Stimulated activated CD4-positive, alpha-beta T cell treated with anti-CD3 and anti-CD28 coated beads, Interleukin-4, amount 100 ng/mL, for 1 hour (primary cell): ENCODE results near the gene GRK5.
"Not testable (repeated sequence)": the region's sequence is repeated elsewhere in the genome, so short reads cannot be mapped to it uniquely, and the experiment has no call there.

Experiments used
- DNase-seq: peaks from one replicate; pipeline ENCODE4 v3.0.0-alpha.2; 2020

Gene GRK5

DNA sequence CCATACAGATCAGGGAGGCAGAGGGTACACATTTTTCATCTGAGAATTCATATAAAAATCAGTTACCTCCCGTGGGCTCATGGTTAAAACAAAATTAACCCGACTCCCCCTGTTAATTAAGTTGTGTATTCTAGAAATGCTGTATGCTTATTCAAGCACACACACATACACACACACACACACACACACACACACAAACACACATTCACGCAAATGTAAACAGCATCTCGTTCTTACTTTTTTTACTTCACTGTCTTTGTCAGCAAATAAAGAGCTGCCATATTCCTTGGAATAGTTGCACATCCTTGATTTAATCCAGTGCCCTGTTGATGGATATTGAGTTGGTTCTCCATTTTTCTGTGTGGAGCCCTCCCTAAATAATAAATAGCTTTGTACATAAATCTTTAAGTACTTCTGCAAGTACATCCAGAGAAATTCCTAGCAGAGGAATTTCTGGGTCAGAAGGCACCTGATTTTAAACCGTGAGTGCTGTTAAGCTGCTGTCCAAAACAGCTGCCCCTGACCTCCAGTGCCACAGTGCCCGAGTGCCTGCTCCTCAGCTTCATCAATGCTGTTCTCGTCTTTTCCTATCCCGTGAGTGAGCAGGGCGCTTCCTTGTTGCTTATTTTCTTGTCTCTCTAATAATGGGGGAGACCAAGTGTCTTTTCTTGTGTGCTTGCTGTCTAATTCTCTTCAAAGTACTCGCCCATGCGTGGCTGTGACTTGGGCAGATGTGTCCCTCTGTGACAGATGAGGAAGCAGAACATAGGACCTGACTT, 217.9 kb downstream of the GRK5 start:
- DNase-seq: no peak

DNA sequence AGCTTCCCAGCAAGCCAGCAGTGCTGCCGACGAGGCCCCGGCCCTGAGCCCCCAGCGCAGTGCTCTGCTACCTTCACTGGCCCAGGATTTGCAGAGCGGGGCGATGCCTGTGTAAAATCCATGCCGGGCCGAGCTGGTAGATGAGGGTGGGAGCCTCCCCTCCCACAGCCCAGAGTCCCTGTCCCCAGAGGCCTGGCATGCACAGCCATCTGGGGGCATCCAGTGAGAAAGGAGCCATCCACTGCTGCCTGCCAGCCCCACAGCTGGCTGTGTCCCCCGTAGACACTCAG, 218.5 kb downstream of the GRK5 start:
- no peak for DNase-seq

DNA sequence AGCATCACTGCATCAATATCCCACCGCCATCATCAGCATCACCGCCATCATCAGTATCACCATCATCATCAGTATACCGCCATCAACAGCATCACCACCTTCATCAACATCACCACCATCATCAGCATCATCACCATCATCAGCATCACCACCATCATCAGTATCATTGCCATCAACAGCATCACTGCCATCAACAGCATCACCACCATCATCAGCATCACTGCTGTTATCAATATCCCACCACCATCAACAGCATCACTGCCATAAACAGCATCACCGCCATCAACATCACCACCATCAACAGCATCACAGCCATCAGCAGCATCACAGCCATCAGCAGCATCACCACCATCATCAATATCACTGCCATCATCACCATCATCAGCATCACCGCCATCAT, 219.3 kb downstream of the GRK5 start:
- DNase-seq: no peak

DNA sequence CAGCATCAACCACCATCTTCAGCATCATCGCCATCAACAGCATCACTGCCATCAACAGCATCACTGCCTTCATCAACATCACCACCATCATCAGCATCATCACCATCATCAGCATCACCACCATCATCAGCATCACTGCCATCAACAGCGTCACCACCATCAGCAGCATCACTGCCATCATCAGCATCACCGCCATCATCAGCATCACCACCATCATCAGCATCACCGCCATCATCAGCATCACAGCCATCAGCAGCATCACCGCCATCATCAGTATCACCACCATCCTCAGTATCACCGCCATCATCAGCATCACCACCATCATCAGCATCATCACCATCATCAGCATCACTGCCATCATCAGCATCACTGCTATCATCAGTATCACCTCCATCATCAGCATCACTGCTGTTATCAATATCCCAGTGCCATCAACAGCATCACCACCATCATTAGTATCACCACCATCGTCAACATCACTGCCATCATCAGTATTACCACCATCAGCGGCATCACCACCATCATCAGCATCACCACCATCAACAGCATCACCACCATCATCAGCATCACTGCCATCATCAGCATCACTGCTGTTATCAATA, 220.0 kb downstream of the GRK5 start:
- no peak for DNase-seq

DNA sequence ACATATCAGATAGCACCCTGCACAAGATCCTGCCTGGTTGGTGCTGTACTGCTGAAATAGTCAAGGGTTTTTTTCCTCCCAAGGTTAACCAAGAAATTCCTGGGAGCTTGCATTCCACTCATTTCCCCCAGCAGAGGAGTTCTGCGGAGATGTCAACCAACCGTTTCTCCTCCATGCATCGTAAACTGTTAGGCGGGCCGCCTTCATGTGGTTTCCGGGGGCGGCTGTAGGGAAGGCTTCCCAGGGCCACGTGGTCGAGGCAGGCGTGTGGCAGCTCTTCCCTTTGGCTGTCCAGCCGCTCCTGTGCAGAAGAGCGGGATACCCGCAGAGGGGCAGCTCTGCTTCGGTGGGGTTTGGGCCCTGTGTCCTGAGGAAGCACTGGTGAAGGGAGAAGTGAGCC, 221.4 kb downstream of the GRK5 start:
- DNase-seq: no peak

DNA sequence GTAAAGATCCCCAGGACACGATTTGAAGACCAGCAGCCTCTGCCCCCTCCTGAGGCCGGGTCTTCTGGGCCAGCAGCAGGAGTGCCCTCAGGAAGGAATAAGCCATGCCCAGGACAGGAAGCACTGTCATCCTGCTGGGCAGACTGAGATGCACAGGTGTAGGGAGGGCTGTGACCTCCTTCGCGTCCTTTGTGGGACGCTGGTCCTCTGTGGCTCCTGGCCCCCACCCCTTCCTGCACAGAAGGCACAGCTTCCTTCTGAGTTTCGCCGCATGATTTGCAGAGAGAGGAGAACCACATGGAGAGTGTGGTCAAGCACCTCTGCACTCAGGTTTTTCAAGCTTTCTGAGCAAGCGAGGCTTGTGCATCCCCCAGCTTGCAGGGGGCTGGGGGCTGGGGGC, 222.4 kb downstream of the GRK5 start:
- DNase-seq: no peak

DNA sequence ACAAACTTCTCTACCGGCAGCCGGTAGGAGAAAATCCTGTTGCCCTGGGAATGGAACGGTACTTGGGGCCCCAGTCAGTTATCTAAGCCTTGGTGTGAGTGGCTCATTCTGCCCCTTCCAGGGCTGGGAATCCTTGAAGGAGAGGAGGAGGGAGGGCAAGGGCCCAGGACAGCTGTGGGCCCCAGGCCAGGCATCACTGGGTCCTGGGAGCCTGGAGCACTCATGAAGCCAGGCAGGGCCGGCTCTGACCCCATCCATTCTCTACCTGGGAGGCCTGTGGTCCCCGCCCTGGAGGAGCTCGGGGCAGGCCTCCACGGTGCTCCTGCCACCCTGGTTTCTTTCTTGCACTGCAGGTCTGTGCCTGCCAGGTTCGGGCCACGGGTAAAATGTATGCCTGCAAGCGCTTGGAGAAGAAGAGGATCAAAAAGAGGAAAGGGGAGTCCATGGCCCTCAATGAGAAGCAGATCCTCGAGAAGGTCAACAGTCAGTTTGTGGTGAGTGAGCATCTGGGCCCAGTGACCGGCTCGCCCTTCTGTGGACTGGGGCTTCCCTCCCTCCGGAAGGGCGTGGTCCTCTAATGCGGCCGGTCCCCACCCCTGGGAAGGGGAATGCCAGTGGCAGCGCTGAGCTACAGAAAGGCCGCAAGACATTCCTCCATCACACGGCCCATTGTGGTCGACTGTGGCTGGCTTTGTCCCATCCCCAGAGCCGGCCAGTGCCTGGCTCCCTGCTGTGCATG, 223.8 kb downstream of the GRK5 start:
- DNase-seq: no peak

DNA sequence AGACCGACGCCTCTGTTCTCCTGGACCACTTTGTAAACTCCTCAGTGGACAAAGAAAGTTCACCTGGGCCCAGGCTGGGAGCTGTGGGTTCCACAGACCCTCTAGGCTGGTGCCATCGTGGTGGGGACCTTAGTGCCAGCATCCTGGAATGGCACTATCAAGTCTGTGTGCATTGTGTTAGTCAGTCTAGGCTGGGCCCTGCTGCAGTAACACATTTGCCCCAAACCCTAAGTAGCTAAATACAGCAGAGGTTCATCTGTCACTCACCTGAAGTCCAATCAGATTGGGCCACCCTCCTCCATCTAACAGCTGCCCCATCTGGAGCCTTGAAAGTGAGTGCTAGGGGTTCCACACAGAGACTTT, 224.4 kb downstream of the GRK5 start:
- no peak for DNase-seq

DNA sequence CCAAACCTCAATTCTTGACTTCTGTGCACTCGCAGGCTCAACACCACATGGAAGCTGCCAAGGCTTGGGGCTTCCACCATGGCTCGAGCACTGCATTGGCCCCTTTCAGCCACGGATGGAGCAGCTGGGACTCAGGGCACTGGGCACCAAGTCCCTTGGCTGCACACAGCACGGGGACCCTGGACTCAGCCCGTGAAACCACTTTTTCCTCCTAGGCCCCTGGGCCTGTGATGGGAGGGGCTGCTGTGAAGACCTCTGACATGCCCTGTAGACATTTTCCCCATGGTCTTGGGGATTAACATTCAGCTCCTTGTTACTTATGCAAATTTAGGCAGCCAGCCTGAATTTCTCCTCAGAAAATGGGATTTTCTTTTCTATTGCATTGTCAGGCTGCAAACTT, 227.6 kb downstream of the GRK5 start:
- DNase-seq: not testable (repeated sequence)

DNA sequence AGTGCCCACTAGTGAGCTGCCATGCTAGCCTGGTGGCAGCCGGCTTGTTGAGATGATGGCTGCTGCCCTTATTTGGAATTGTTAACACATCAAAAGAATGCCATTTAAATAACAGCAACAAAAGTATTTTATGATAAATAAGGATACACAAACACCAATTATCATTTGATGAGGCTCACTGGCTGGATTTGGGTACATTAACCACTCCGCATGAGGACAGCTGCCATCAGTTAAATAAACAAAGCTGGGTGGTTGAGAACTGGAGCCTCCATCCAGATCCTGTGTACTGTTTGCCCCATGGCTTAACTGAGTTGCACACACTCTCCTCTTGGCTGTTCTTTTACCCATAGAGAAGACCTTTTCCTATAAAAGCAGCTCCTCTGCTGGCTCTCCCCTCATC, 231.3 kb downstream of the GRK5 start:
- DNase-seq: no peak

DNA sequence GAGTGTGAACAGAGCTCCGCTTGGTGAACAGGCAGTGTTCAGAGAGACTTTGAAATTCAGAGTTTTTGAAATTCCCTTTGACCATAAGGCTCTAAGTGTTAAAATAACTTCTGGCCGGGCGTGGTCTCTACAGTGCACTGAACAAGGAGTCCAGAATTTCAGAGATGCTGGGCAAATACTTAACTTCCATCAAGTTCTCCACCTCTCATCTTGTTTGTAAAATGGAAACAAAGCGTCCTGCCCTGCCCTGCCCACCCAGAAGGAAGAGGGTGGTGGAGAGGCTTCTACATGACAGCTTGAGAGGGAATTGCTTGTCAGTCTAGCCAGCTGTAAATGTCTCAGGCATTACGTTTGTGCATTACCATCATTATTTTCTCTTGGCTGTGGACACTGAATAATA, 232.6 kb downstream of the GRK5 start:
- no peak for DNase-seq

DNA sequence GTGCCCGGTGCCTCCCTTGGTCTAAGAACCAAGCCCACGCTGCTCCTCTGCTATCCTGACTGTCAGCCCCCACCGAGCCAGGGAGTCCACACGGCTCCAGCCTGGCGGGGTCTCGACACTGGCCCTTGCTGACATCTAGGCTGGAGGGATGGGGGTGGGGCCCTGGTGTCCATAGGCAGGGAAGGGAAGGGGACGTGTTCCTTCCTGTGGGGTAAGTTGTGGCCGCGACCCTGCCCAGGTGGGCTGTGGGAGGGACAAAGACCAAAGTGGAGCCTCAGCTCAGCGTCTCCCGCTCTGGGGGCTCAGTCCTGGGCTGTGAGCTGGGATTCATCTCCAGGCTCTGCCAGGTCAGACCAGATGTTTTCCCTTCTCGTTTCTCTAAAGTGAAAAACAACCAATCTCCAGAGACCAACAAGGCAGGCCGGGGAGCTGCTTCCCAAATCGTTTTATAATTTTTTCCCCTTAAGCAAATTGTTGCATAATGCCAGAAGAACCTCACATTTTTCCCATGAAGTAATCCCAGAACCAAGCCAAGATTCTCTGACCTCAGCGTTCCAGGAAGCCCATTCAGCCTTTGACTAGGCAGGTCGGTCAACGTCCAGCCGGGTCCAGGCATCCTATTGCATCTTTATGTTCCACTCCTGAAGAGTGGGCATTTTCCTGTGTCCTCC, 233.9 kb downstream of the GRK5 start:
- DNase-seq: no peak

DNA sequence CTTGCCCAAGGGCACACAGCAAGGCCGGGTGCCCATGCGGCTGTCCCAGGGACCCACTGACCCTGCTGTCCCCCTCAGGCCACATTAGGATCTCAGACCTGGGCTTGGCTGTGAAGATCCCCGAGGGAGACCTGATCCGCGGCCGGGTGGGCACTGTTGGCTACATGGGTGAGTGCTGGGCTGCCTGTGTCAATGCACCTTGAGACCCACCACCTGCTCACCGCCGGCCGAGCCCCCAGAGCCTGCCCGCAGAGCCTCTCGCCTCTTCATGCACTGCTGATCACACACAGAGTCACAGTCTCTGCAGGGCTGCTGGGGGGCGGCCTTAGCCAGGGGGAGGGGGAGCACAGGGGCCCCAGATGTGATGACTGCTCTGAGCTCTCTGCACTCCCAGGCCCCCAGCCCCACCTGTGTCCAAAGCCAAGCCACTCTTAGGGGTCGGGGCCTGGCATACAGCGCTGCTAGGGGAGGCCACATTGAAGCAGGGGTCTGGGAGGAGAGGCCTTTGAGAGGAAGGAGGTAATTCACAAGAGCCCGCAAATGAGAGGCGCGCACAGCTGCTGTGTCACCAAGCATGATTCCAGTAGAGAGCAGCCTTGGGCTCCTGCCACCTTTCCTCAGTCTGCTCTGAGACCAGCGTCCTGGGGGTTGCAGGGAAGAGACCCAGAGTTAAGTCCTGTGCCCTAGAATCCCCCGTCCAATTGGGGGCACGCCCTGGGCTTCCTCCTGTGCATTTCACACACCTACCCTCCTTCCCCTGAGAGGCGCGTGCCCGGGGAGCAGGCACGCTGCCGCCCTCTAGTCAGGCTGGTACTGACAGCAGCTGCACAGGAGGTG, 234.8 kb downstream of the GRK5 start:
- no peak for DNase-seq

DNA sequence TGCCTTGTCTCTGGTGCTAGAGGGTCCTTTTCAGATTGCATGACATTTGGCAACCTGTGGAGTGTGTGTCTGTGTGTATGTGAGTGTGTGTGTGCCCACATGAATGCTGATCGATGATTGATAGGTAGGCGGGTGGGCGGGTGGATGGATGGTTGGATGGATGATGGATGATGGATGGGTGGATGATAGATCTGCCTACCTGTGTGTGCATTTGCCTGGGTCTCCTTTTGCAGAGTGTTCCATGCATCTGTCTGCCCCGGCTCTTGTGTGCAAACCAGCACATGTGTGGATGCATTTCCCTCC, 235.3 kb downstream of the GRK5 start:
- DNase-seq: no peak

DNA sequence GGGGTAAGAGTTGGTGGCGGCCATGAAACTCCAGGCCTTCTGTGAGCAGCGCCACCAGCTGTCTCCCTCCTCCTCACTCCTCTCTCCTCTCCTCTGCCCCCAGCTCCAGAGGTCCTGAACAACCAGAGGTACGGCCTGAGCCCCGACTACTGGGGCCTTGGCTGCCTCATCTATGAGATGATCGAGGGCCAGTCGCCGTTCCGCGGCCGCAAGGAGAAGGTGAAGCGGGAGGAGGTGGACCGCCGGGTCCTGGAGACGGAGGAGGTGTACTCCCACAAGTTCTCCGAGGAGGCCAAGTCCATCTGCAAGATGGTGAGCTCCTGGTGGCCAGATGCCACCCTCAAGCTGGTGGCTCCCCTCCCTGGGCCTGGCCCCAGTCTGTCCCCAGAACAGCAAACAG, 236.1 kb downstream of the GRK5 start:
- no peak for DNase-seq

DNA sequence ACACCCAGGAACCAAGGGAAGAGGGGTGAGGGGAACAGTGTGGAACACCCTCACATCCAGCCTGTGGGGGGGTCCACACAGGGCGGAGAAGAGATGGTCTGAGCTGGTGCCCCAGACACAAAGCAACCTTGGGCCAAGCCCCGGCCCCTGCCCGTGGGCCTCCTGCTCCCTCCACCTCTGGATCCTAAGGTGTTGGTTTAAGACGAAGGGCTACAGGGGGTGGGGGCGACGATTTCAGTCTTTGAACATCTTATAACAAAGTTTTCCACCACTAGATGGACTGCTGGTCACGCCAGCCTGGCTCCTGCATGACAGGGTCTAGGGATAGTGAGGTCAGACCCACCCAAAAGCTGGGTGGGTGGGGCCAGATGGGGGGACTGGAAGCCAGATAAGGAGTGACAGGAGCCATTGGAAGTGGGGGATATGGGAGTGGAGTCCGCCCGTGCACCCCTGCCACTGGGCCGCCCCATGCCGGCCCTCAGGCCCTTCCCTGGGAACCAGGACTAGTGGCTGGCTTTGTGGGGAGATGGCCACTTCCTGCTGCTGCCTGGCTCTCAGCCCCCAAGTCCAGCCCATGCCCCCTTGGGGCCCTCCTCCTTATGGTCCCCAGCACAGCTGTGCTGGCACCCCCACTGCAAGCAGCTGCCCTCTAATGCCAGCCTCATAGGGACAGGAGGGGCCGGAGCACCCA, 236.7 kb downstream of the GRK5 start:
- DNase-seq: no peak

DNA sequence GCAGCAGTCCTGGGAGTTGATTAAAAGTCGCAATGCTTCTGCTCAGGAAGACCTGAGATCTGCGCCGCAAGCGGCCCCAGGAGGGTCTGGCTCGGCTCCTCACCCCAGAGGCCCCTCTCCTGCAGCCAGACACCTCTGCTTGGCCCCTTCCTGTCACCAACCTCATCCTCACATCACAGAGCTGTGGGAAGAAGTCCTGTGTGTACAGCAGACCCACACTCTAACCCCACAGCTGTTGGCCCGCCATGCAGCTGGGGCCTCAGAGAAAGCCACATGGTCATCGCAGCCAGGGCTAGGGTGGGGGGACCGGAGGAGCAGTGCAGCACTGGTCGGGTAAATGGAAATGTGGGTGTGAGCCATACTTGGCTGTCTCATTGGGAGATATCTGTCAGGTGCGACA, 237.5 kb downstream of the GRK5 start:
- DNase-seq: no peak

DNA sequence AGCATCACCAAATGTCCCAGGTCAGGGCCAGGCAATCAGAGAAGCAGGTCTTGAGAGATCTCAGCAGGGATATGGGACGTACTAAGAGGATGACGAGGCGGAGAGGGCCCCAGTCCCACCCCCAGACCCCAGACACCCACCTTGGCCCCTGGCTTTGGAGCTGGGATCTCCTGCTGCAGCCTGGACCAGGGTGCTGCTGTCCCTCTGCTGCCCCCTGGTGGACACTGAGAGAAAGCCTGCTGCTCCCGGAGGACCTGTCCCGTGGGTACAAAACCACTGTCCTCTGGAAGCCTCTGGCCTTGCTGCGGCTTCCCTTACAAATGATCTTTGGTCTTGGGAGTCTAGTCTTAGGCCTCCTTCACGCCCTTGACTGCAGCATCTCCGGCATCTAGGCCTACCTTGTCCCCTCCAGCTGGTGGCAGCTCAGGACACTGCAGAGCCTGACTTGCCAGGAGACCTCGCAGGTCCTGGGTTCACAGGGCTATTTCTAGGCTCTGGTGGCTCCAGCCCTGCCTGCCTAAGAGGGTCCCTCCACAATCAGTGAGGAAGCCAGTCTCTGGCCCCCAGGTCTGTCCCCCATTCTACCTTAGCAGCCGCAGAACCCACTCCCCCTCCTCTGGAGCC, 238.1 kb downstream of the GRK5 start:
- peak; percentile 85 for DNase-seq

DNA sequence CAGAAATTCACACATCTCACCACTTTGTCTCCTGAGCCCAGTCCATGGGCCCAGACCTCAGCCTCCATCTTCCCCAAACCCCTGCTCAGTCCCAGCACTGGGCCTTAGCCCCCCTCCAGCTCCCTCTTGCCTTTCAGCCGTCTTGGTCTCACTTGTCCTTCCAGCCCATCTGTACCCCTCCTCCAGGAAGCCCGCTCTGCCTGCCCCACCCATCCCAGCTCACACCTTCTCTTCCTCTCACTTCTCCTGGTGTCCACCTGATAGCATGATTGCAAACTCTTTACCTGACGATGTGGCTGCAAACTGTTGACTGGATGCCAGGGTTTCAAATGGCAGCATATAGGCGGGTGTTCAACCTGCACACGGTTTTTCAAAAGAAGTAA, 238.6 kb downstream of the GRK5 start:
- DNase-seq: no peak

DNA sequence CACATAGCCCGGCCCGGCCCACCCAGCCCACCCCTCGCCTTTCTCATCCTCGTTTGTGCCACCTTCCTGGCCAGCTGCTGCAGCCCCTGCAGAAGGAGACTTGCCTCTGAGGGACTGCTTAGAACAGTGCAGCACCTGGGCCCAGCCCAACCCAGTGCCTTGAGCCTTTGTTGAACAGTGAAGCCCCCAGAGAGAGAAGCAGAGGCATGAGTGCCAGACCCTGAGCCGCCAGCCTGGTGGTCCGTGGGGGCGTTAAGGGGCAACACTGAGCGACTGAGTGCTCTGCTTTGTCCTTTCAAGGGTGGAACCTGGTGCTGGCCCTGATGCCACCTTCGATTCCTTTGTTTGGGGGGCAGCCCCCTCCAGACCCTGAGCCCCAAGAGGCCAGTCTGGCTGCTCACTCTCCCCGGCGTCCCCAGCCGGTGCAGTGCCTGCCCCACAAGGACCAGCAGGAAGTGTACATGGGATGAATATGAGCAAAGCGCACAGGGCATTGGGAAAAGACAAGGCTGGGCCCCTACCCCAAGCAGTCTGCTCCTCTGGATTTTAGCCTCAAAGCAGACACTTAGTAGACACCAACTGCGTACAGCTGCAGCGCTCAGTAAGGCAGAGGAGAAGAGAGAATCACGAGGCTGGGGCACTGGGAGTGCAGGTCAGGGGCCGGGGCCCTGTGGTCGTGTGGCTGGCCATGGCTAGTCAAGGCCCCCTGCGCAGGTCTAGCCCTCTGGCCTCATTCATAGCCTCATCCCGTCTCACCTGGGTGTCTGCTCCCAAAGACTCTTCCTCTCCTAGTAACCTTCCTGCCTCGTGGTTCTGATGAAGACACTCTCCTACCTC, 239.3 kb downstream of the GRK5 start:
- no peak for DNase-seq

DNA sequence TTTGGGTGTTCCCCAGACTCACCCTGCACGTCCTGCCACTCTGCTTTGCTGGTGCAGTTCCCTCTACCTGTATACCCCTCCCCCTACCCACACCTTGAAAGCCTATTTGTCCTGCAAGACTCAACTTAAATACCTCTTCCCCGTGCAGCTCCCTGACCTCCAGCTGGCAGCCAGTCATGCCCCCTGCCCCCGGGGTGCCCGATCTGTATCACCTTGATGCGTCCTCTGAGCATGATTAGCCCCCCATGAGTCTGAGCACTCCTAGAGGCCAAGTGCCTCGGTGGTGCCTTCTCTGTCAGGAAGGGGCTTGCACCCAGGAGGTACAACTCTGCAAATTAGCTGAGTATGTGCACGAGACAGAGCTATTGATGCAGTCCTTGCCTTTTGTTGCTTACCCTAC, 240.1 kb downstream of the GRK5 start:
- DNase-seq: no peak
